Nephron progenitor cell (in vitro differentiated cells): ENCODE data around the gene SPP1.
A peak's percentile ranks its signal among the peaks of the same experiment; 100 is the strongest.

Experiments used
- DNase-seq: peaks from one replicate; pipeline ENCODE4 v3.0.0; 2021
- H3K27ac Mint-ChIP-seq: 2 replicates; pipeline ENCODE4 v1.8.0; 2021; ENCODE audit warnings: mild to moderate bottlenecking, moderate library complexity, mixed read lengths
- H3K27me3 Mint-ChIP-seq: 2 replicates; pipeline ENCODE4 v1.8.0; 2021; ENCODE audit warnings: mild to moderate bottlenecking, low read depth, mixed read lengths; ENCODE audit not compliant: poor library complexity
- H3K36me3 Mint-ChIP-seq: 2 replicates; pipeline ENCODE4 v1.8.0; 2021; ENCODE audit warnings: low read depth, mixed read lengths
- H3K4me1 Mint-ChIP-seq: 2 replicates; pipeline ENCODE4 v1.8.0; 2021; ENCODE audit warnings: mixed read lengths
- H3K4me3 Mint-ChIP-seq: 2 replicates; pipeline ENCODE4 v1.8.0; 2021; ENCODE audit warnings: mild to moderate bottlenecking, moderate library complexity, mixed read lengths
- H3K9me3 Mint-ChIP-seq: 2 replicates; pipeline ENCODE4 v1.8.0; 2021; ENCODE audit warnings: mild to moderate bottlenecking, moderate library complexity, mixed read lengths
- TF ChIP-seq, protein P1 (sequence below): fragments of 200-600 bp; sonication (generic); IDR thresholded peaks from 2 replicates; pipeline ENCODE4 v1.5.0; 2021; ENCODE audit warnings: antibody characterized with exemption

SPP1 gene

DNA sequence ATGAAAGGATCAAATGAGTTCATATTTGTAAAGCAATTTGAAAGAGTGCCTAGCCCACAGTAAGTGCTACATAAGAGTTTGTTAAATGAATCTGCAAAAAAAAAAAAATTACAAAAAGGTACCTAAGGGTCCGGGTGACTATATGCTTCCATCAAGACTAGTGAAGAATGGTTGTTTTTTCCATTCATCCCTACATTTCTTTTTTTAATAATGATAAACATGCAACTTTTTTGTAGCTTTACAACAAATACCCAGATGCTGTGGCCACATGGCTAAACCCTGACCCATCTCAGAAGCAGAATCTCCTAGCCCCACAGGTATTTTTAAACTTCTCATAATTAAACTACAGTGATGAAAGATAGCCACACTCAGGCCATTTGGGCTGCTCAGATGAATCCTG, 4.3 kb downstream of the SPP1 start:
- Mint-ChIP-seq H3K27me3 (no peaks in the 10 kb centered on the region), H3K9me3 (no peaks in the 10 kb centered on the region), H3K4me1 (peaks cover 8% of the 10 kb centered on the region), H3K27ac (no peak overlapping the region), H3K36me3 (no peaks in the 10 kb centered on the region), H3K4me3 (no peak overlapping the region)
- TF ChIP-seq, protein P1, sequence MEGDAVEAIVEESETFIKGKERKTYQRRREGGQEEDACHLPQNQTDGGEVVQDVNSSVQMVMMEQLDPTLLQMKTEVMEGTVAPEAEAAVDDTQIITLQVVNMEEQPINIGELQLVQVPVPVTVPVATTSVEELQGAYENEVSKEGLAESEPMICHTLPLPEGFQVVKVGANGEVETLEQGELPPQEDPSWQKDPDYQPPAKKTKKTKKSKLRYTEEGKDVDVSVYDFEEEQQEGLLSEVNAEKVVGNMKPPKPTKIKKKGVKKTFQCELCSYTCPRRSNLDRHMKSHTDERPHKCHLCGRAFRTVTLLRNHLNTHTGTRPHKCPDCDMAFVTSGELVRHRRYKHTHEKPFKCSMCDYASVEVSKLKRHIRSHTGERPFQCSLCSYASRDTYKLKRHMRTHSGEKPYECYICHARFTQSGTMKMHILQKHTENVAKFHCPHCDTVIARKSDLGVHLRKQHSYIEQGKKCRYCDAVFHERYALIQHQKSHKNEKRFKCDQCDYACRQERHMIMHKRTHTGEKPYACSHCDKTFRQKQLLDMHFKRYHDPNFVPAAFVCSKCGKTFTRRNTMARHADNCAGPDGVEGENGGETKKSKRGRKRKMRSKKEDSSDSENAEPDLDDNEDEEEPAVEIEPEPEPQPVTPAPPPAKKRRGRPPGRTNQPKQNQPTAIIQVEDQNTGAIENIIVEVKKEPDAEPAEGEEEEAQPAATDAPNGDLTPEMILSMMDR = no peak
- no peak for DNase-seq

DNA sequence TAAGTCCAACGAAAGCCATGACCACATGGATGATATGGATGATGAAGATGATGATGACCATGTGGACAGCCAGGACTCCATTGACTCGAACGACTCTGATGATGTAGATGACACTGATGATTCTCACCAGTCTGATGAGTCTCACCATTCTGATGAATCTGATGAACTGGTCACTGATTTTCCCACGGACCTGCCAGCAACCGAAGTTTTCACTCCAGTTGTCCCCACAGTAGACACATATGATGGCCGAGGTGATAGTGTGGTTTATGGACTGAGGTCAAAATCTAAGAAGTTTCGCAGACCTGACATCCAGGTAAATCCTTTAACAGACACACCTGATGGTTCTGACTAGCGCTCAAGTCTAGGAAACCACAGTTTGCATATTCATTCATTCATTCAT, 6.0 kb downstream of the SPP1 start:
- no peak for DNase-seq
- H3K4me3 Mint-ChIP-seq = no peak overlapping the region
- H3K27me3 Mint-ChIP-seq = no peaks in the 10 kb centered on the region
- TF ChIP-seq, protein P1 = no peak
- H3K9me3 Mint-ChIP-seq = no peaks in the 10 kb centered on the region
- H3K36me3 Mint-ChIP-seq = no peaks in the 10 kb centered on the region
- H3K4me1 Mint-ChIP-seq = no peaks in the 10 kb centered on the region
- H3K27ac Mint-ChIP-seq = no peak overlapping the region

DNA sequence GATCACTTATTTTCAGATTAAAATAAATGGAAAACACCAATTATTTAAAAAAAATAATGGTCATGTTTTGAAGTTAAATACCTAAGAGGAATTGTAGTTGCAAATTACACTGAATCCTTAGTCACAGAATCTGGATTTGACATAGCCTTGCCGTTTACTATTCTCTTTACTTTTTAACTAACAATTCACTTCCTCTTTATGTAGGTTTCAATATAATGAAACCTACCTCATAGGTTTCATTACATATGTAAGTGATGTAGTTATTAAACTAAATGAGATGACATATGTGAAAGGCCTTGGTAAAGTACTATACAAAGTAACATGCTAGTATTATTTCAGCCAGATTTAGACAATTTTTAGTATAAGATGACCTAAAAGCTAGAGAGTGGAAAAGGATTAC, 6.5 kb downstream of the SPP1 start:
- Mint-ChIP-seq H3K27me3 (no peaks in the 10 kb centered on the region), H3K4me3 (no peak overlapping the region), H3K36me3 (no peaks in the 10 kb centered on the region), H3K27ac (no peak overlapping the region), H3K9me3 (no peaks in the 10 kb centered on the region), H3K4me1 (no peaks in the 10 kb centered on the region)
- no peak for DNase-seq
- TF ChIP-seq, protein P1 = no peak

DNA sequence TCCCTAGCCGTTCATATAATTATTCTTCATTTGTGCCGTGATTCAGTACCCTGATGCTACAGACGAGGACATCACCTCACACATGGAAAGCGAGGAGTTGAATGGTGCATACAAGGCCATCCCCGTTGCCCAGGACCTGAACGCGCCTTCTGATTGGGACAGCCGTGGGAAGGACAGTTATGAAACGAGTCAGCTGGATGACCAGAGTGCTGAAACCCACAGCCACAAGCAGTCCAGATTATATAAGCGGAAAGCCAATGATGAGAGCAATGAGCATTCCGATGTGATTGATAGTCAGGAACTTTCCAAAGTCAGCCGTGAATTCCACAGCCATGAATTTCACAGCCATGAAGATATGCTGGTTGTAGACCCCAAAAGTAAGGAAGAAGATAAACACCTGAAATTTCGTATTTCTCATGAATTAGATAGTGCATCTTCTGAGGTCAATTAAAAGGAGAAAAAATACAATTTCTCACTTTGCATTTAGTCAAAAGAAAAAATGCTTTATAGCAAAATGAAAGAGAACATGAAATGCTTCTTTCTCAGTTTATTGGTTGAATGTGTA, 7.0 kb downstream of the SPP1 start:
- Mint-ChIP-seq H3K9me3 (no peaks in the 10 kb centered on the region), H3K4me3 (no peak overlapping the region), H3K4me1 (no peaks in the 10 kb centered on the region), H3K27ac (no peak overlapping the region), H3K36me3 (no peaks in the 10 kb centered on the region), H3K27me3 (no peaks in the 10 kb centered on the region)
- TF ChIP-seq, protein P1 = no peak
- no peak for DNase-seq

GRCh38 chr4:87983996-87984395, 8.5 kb downstream of the SPP1 start:
- Mint-ChIP-seq H3K9me3 (no peaks in the 10 kb centered on the region), H3K4me1 (no peaks in the 10 kb centered on the region), H3K36me3 (no peaks in the 10 kb centered on the region), H3K4me3 (no peak overlapping the region), H3K27ac (no peak overlapping the region), H3K27me3 (peaks cover 4% of the 10 kb centered on the region)
- TF ChIP-seq, protein P1 = no peak
- no peak for DNase-seq

DNA sequence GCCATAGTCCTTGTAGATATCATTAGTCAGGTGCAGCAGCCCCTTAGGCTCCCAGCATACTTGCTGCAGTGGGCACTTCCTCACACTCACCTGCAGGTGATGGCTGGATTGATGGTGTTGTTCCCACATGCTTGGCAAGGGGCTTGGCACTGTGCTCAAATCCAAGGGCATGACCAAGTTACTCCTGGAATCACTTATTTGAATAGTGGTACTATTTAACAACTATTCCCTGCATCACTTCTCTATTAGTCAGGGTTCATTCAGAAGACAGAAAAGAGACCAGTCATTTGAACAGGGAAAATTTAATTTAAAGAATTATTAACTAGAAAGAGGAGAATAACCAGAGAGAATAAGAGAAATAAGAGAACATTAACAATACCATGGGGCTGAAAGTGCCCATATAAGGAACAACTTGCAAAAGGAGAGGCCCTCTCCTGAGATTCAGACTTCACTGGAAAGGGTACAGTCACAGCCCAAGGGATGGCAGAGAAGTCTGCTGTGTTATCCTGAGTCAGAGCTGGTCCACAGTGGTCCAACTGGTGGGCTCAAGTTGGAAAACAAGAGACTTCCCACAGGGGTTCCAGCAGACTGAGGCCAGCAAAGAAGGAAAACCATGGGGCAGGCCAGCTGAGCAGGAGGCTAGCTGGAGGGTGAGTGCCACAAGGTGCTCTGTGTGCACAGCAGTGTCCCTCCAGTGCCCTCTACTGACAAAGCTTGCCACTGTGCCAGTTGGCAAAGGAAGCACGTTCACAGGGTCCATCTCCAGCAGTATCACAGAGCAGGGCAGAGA, 9.8 kb downstream of the SPP1 start:
- H3K4me1 Mint-ChIP-seq = no peaks in the 10 kb centered on the region

More for the DNA sequence above, 9.8 kb downstream of the SPP1 start:
- TF ChIP-seq, protein P1 = peak; percentile 47
- H3K27me3 Mint-ChIP-seq = peaks cover 4% of the 10 kb centered on the region
- H3K9me3 Mint-ChIP-seq = no peaks in the 10 kb centered on the region
- H3K4me3 Mint-ChIP-seq = no peak overlapping the region
- DNase-seq = peak; percentile 46
- no peak overlapping the region for H3K27ac Mint-ChIP-seq
- no peaks in the 10 kb centered on the region for H3K36me3 Mint-ChIP-seq
